Chondrocyte (in vitro differentiated cells): ENCODE results near the gene SNN. TPM values are rescaled to one million over a fixed set of nuclear protein-coding genes. Genes with fewer than 3 reads are reported as not detected.

Source experiments
- DNase-seq: peaks from one replicate; pipeline ENCODE4 v3.0.0; 2021; ENCODE audit warnings: mixed read lengths, low spot score
- H3K27ac Mint-ChIP-seq: one replicate; pipeline ENCODE4 v1.8.0; 2021; ENCODE audit warnings: mild to moderate bottlenecking, moderate library complexity, mixed read lengths; ENCODE audit not compliant: unreplicated experiment
- H3K27me3 Mint-ChIP-seq: 2 replicates; pipeline ENCODE4 v1.8.0; 2021; ENCODE audit warnings: low read depth, mixed read lengths
- H3K36me3 Mint-ChIP-seq: 2 replicates; pipeline ENCODE4 v1.8.0; 2021; ENCODE audit warnings: low read depth, mixed read lengths
- H3K4me1 Mint-ChIP-seq: 2 replicates; pipeline ENCODE4 v1.8.0; 2021; ENCODE audit warnings: low read depth, mild to moderate bottlenecking, mixed read lengths
- H3K4me3 Mint-ChIP-seq: one replicate; pipeline ENCODE4 v1.8.0; 2021; ENCODE audit warnings: mild to moderate bottlenecking, moderate library complexity, mixed read lengths; ENCODE audit not compliant: unreplicated experiment
- H3K9me3 Mint-ChIP-seq: 2 replicates; pipeline ENCODE4 v1.8.0; 2021; ENCODE audit warnings: low read depth, mixed read lengths
- CTCF ChIP-seq: fragments of 200-600 bp; sonication (generic); IDR thresholded peaks from 2 replicates; pipeline ENCODE4 v1.5.0; 2021; ENCODE audit warnings: antibody characterized with exemption, mild to moderate bottlenecking, moderate library complexity
- total RNA-seq: library from RNA; stranded (reverse); gene quantifications from 3 replicates; pipeline ENCODE4 v1.2.1, GENCODE V29; 2021

SNN gene
- total RNA-seq, 1 donor from 2014 or later = 15.3 TPM

- Mint-ChIP-seq H3K27me3 (no peaks in the 10 kb centered on the region), H3K9me3 (no peaks in the 10 kb centered on the region), H3K36me3 (peaks cover 33% of the 10 kb centered on the region), H3K4me1 (peaks cover 39% of the 10 kb centered on the region), H3K4me3 (no peak overlapping the region), H3K27ac (peak overlapping the region; percentile 58)
- no peak for TF ChIP-seq CTCF
- DNase-seq = peak; percentile 58
Measured at GRCh38 chr16:11679941-11680911, 12.0 kb downstream of the SNN start.

GRCh38 chr16:11681556-11681955, 13.3 kb downstream of the SNN start:
- Mint-ChIP-seq H3K4me1 (peaks cover 41% of the 10 kb centered on the region), H3K27ac (peak overlapping the region; percentile 85), H3K27me3 (no peaks in the 10 kb centered on the region), H3K9me3 (no peaks in the 10 kb centered on the region), H3K36me3 (peaks cover 34% of the 10 kb centered on the region), H3K4me3 (no peak overlapping the region)
- DNase-seq = peak; percentile 37
- no peak for TF ChIP-seq CTCF

GRCh38 chr16:11681976-11682654, 13.9 kb downstream of the SNN start:
- no peaks in the 10 kb centered on the region for H3K27me3 Mint-ChIP-seq
- peaks cover 36% of the 10 kb centered on the region for H3K36me3 Mint-ChIP-seq
- DNase-seq = peak; percentile 41
- H3K9me3 Mint-ChIP-seq = no peaks in the 10 kb centered on the region
- peak overlapping the region; percentile 85 for H3K27ac Mint-ChIP-seq
- H3K4me1 Mint-ChIP-seq = peaks cover 46% of the 10 kb centered on the region
- no peak overlapping the region for H3K4me3 Mint-ChIP-seq
- TF ChIP-seq CTCF = no peak

GRCh38 chr16:11682655-11683096, 14.4 kb downstream of the SNN start:
- peaks cover 41% of the 10 kb centered on the region for H3K4me1 Mint-ChIP-seq
- DNase-seq = no peak
- H3K36me3 Mint-ChIP-seq = peaks cover 38% of the 10 kb centered on the region
- peak overlapping the region; percentile 85 for H3K27ac Mint-ChIP-seq
- no peaks in the 10 kb centered on the region for H3K9me3 Mint-ChIP-seq
- H3K4me3 Mint-ChIP-seq = no peak overlapping the region
- no peak for TF ChIP-seq CTCF
- H3K27me3 Mint-ChIP-seq = no peaks in the 10 kb centered on the region

GRCh38 chr16:11683145-11683544, 14.9 kb downstream of the SNN start:
- H3K4me3 Mint-ChIP-seq = no peak overlapping the region
- H3K9me3 Mint-ChIP-seq = no peaks in the 10 kb centered on the region
- peaks cover 40% of the 10 kb centered on the region for H3K4me1 Mint-ChIP-seq

More at GRCh38 chr16:11683145-11683544, 14.9 kb downstream of the SNN start:
- Mint-ChIP-seq H3K36me3 (peaks cover 39% of the 10 kb centered on the region), H3K27me3 (no peaks in the 10 kb centered on the region), H3K27ac (peak overlapping the region; percentile 85)
- no peak for TF ChIP-seq CTCF
- DNase-seq = peak; percentile 44
